OCI-LY7 (cell line): ENCODE results near the gene CDK14. TPM values are rescaled to one million over a fixed set of nuclear protein-coding genes. Genes with fewer than 3 reads are reported as not detected.
A peak's percentile ranks its signal among the peaks of the same experiment; 100 is the strongest.

Experiments
- BruUV-seq: library from RNA; stranded (reverse); fragments of 400-500 nt; replicated peaks from 2 replicates; lab custom pipeline; 2021; lab: Mats Ljungman, UMichigan
- CTCF ChIA-PET: fragments of 300-600 bp; sonication (Branson Sonifier 250); formaldehyde crosslinking; loops from one replicate; lab custom pipeline; 2022; ENCODE audit warnings: antibody characterized with exemption; ENCODE audit not compliant: unreplicated experiment; lab: Charles Lee
- POLR2A ChIA-PET: fragments of 300-600 bp; sonication (Branson Sonifier 250); formaldehyde crosslinking; loops from one replicate; lab custom pipeline; 2022; ENCODE audit warnings: antibody characterized with exemption; lab: Charles Lee
- DNase-seq: peaks from one replicate; pipeline ENCODE4 v3.0.0-alpha.2; 2015; ENCODE audit warnings: low spot score
- H2AFZ ChIP-seq: fragments of 200-600 bp; sonication (generic), shearing (Covaris generic); 2 replicates; pipeline ENCODE4 v1.6.1; 2014; ENCODE audit warnings: mild to moderate bottlenecking, antibody characterized with exemption, low read length, moderate library complexity
- H3K27ac ChIP-seq: fragments of 200-600 bp; sonication (generic); 2 replicates; pipeline ENCODE4 v1.5.1; 2014; ENCODE audit warnings: mixed run types, low read depth, mild to moderate bottlenecking, moderate library complexity, low read length, inconsistent platforms; ENCODE audit not compliant: poor library complexity, severe bottlenecking
- H3K36me3 ChIP-seq: fragments of 200-600 bp; sonication (generic); 2 replicates; pipeline ENCODE4 v1.6.1; 2014; ENCODE audit warnings: mild to moderate bottlenecking, antibody characterized with exemption, low read length, moderate library complexity, mixed read lengths; ENCODE audit not compliant: insufficient read depth
- H3K4me1 ChIP-seq: fragments of 200-600 bp; sonication (generic); 2 replicates; pipeline ENCODE4 v1.5.1; 2014; ENCODE audit warnings: mild to moderate bottlenecking, low read length; ENCODE audit not compliant: insufficient read depth, poor library complexity, severe bottlenecking
- H3K4me2 ChIP-seq: fragments of 200-600 bp; sonication (generic); 2 replicates; pipeline ENCODE4 v1.6.1; 2014; ENCODE audit warnings: mild to moderate bottlenecking, low read length
- H3K4me3 ChIP-seq: fragments of 200-600 bp; sonication (generic); 2 replicates; pipeline ENCODE4 v1.5.1; 2014; ENCODE audit warnings: mild to moderate bottlenecking, low read depth, low read length; ENCODE audit not compliant: poor library complexity, severe bottlenecking
- H3K79me2 ChIP-seq: fragments of 200-600 bp; sonication (generic); 2 replicates; pipeline ENCODE4 v1.6.1; 2016; ENCODE audit warnings: low read depth, mild to moderate bottlenecking, low read length, moderate library complexity, mixed read lengths; ENCODE audit not compliant: insufficient read depth
- H3K9me2 ChIP-seq: fragments of 200-600 bp; sonication (generic); 2 replicates; pipeline ENCODE4 v1.6.1; 2016; ENCODE audit warnings: mild to moderate bottlenecking, low read length, mixed read lengths; ENCODE audit not compliant: insufficient read depth
- H3K9me3 ChIP-seq: fragments of 200-600 bp; sonication (generic); 2 replicates; pipeline ENCODE4 v1.6.1; 2014; ENCODE audit warnings: mild to moderate bottlenecking, mixed run types, low read length, mixed read lengths
- H4K20me1 ChIP-seq: fragments of 200-600 bp; sonication (generic); 2 replicates; pipeline ENCODE4 v1.6.1; 2014; ENCODE audit warnings: mild to moderate bottlenecking, antibody characterized with exemption, low read length, moderate library complexity, mixed read lengths; ENCODE audit not compliant: insufficient read depth
- CTCF ChIP-seq: fragments of 200-600 bp; sonication (generic); conservative IDR thresholded peaks from 2 replicates; pipeline ENCODE4 v1.5.1; 2014; ENCODE audit warnings: mild to moderate bottlenecking, antibody characterized with exemption, low read length, moderate library complexity, mixed read lengths
- EZH2phosphoT487 ChIP-seq: fragments of 200-600 bp; sonication (generic); IDR thresholded peaks from 2 replicates; pipeline ENCODE4 v1.6.1; 2018; ENCODE audit warnings: low read depth, borderline replicate concordance, mild to moderate bottlenecking, mixed run types, antibody characterized with exemption, low read length, moderate library complexity, mixed read lengths
- intact Hi-C: fragments of 100-400 bp; cut with micrococcal nuclease; formaldehyde crosslinking; loops from one replicate; pipeline ENCODE4 v1.10.0; 2022; ENCODE audit not compliant: unreplicated experiment
- total RNA-seq, 2 experiments: library from RNA; depleted of rRNA in 1 of 2; stranded (reverse); fragments of >200 nt in 1 of 2; shearing (Covaris generic) in 1 of 2; gene quantifications; 2 replicates each; pipeline ENCODE4 v1.2.3, GENCODE V29; 2014 to 2022

Gene CDK14
- total RNA-seq, 2 experiments from 2014 or later: 90.7 to 111 TPM

- TF ChIP-seq CTCF: no peak
- no peak for TF ChIP-seq EZH2phosphoT487
- no peak overlapping the region for H3K4me3 ChIP-seq
- ChIA-PET POLR2A (interaction anchor here (1.2 kb wide), 1 partner anchor 11 kb away, joined by 3 read pairs; no protein-coding TSS in a partner anchor), CTCF (no interaction called here)
- no peak overlapping the region for H3K27ac ChIP-seq
- H2AFZ ChIP-seq: no peak overlapping the region
- H3K4me1 ChIP-seq: peaks cover 94% of the 10 kb centered on the region
- no peaks in the 10 kb centered on the region for H4K20me1 ChIP-seq
- peaks cover 83% of the 10 kb centered on the region; the same call in 1 of the 2 replicates for H3K79me2 ChIP-seq
- intact Hi-C loops: loop anchor here (5.0 kb wide), 1 partner anchor 281 kb away; no protein-coding TSS in a partner anchor
- DNase-seq: no peak
- no peak overlapping the region for H3K4me2 ChIP-seq
- peaks cover 73% of the 10 kb centered on the region for H3K36me3 ChIP-seq
- no TSS peak for BruUV-seq
- no peaks in the 10 kb centered on the region for H3K9me2 ChIP-seq
- H3K9me3 ChIP-seq: peaks cover 26% of the 10 kb centered on the region; the same call in 1 of the 2 replicates
Measured at GRCh38 chr7:90751595-90751994, 155.5 kb downstream of the CDK14 start.

DNA sequence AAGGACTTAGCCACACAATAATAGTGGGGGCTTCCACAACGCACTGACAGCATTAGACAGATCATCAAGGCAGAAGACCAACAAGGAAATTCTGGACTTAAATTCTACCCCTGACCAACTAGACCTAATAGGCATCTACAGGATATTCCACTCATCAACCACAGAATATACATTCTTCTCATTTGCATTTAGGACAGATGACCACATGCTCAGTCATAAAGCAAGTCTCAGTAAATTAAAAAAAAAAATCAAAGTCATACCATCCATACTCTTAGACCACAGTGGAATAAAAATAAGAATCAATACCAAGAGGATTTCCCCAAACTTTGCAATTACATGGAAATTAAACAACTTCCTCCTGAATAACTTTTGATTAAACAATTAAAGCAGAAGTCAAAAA, 155.9 kb downstream of the CDK14 start:
- Histone ChIP-seq H3K79me2 (peaks cover 81% of the 10 kb centered on the region; the same call in 1 of the 2 replicates), H3K9me2 (no peaks in the 10 kb centered on the region), H3K4me3 (no peak overlapping the region), H3K4me2 (no peak overlapping the region), H3K9me3 (peaks cover 26% of the 10 kb centered on the region; the same call in 1 of the 2 replicates), H4K20me1 (no peaks in the 10 kb centered on the region), H3K36me3 (peaks cover 69% of the 10 kb centered on the region), H3K27ac (no peak overlapping the region), H3K4me1 (peaks cover 94% of the 10 kb centered on the region), H2AFZ (no peak overlapping the region)
- intact Hi-C loops: loop anchor here (5.0 kb wide), 1 partner anchor 280 kb away; no protein-coding TSS in a partner anchor
- POLR2A ChIA-PET: no interaction called here
- no TSS peak for BruUV-seq
- CTCF ChIA-PET: no interaction called here
- DNase-seq: no peak
- TF ChIP-seq EZH2phosphoT487 (no peak), CTCF (no peak)

DNA sequence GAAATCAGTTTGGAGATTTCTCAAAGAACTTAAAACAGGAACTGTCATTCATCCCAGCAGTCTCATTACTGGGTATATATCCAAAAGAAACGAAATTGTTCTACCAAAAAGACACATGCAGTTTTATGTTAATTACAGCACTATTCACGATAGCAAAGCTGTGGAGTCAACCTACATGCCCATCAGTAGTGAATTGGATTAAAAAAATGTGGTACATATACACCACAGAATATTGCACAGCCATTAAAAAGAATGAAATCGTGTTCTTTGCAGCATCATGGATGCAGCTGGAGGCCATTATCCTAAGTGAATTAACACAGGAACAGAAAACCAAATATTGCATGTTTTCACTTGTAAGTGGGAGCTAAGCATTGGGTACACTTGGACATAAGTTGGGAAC, 158.9 kb downstream of the CDK14 start:
- DNase-seq: no peak
- TF ChIP-seq CTCF: no peak
- TF ChIP-seq EZH2phosphoT487: no peak
- Histone ChIP-seq H3K4me3 (peak overlapping the region; percentile 43), H3K79me2 (peaks cover 85% of the 10 kb centered on the region; the same call in 1 of the 2 replicates), H2AFZ (peak overlapping the region; percentile 8; the same call in 1 of the 2 replicates), H3K36me3 (peaks cover 62% of the 10 kb centered on the region), H3K9me2 (no peaks in the 10 kb centered on the region), H3K27ac (peak overlapping the region; percentile 95), H3K9me3 (peaks cover 26% of the 10 kb centered on the region; the same call in 1 of the 2 replicates), H3K4me1 (peaks cover 95% of the 10 kb centered on the region), H3K4me2 (peak overlapping the region; percentile 58), H4K20me1 (no peaks in the 10 kb centered on the region)
- no TSS peak for BruUV-seq
- POLR2A ChIA-PET: interaction anchor here (0.8 to 6.5 kb wide), 4 partner anchors 10 to 54 kb away, joined by 3 to 89 read pairs (median 4); no protein-coding TSS in a partner anchor
- intact Hi-C loops: loop anchor here (5.0 kb wide), 1 partner anchor 177 kb away; no protein-coding TSS in a partner anchor
- CTCF ChIA-PET: no interaction called here
